Heart right ventricle (tissue), 16 donors: ENCODE results near the gene CDC45. TPM values are rescaled to one million over a fixed set of nuclear protein-coding genes. Genes with fewer than 3 reads are reported as not detected.
A peak's percentile ranks its signal among the peaks of the same experiment; 100 is the strongest.

ENCODE experiments used
- ATAC-seq, 8 donors: fragments of 200-7000 bp; cut with Tn5 transposase; one replicate each; pipeline ENCODE4 v1.9.1; 2020; ENCODE audit warnings: mild to moderate bottlenecking in 8 of 8, moderate library complexity in 8 of 8, moderate number of reproducible peaks in 1 of 8
- DNase-seq, 2 donors: peaks; one replicate each; pipeline ENCODE4 v3.0.0-alpha.2; 2020
- H3K27ac ChIP-seq, 10 donors: fragments of 200-600 bp; sonication (generic) in 2 of 10; one replicate each; pipeline versions ENCODE4 v1.5.0 to v1.8.0; 2020 to 2022; ENCODE audit warnings: mild to moderate bottlenecking in 3 of 10
- H3K27me3 ChIP-seq, 7 donors: fragments of 200-600 bp; one replicate each; pipeline ENCODE4 v1.8.0; 2021 to 2022; ENCODE audit warnings: mild to moderate bottlenecking in 2 of 7
- H3K36me3 ChIP-seq, 9 donors: fragments of 200-600 bp; sonication (generic) in 1 of 9; one replicate each; pipeline versions ENCODE4 v1.5.0 to v1.8.0; 2020 to 2022; ENCODE audit warnings: mild to moderate bottlenecking in 2 of 9
- H3K4me1 ChIP-seq, 9 donors: fragments of 200-600 bp; sonication (generic) in 1 of 9; one replicate each; pipeline versions ENCODE4 v1.5.0 to v1.8.0; 2020 to 2022; ENCODE audit warnings: mild to moderate bottlenecking in 4 of 9
- H3K4me3 ChIP-seq, 10 donors: fragments of 200-600 bp; sonication (generic) in 2 of 10; one replicate each; pipeline versions ENCODE4 v1.5.0 to v1.8.0; 2020 to 2022; ENCODE audit warnings: mild to moderate bottlenecking in 7 of 10, moderate library complexity in 2 of 10
- H3K9me3 ChIP-seq, 11 donors: fragments of 200-600 bp in 10 of 11; sonication (generic) in 2 of 11; one replicate each; pipeline versions ENCODE4 v1.5.0 to v1.8.0; 2013 to 2022; ENCODE audit warnings: mild to moderate bottlenecking in 2 of 11, control low read depth in 1 of 11, moderate library complexity in 1 of 11
- WGBS, 2 donors: extraction: QIAGEN DNeasy Blood & Tissue Kit; methylation state at CpG; one replicate each; pipeline ENCODE4 v1.1.7; 2013; ENCODE audit warnings: inconsistent platforms in 1 of 2; 5-methylcytosine and 5-hydroxymethylcytosine counted together
- intact Hi-C, 10 donors: fragments of 100-400 bp; cut with DNase I; formaldehyde crosslinking; loops; one replicate each; pipeline versions ENCODE4 v1.11.1 to v1.14.2; 2022
- polyA plus RNA-seq, 2 donors: library from polyadenylated mRNA; stranded (reverse); fragments of 200-250 nt; gene quantifications; one replicate each; pipeline ENCODE4 v1.2.3, GENCODE V29; 2013
- total RNA-seq, 10 donors: library from RNA; stranded (reverse); fragmentation: NEBNext Ultra II Directional in 3 of 10; extraction: Animal tissue kit (Norgen Biotek cat#: 25700) in 3 of 10; gene quantifications; one replicate each; pipeline versions ENCODE4 v1.2.1 to v1.2.4, GENCODE V29; 2021 to 2023
- TF ChIP-seq, protein P1 (sequence below), 9 donors: fragments of 200-600 bp; sonication (generic) in 2 of 9; IDR thresholded peaks; one replicate each; pipeline versions ENCODE4 v1.5.0 to v1.8.0; 2021 to 2022; ENCODE audit warnings: antibody characterized with exemption in 9 of 9, mild to moderate bottlenecking in 5 of 9, moderate library complexity in 1 of 9
- donor health status: Arrhythmogenic right ventricular cardiomyopathy.
- donor health status: ischemic (EF 13 %, LVEDD 7.1; RV severe dilation, severe dysfunction).
- donor health status: healthy with polysubstance abuse.
- donor health status: DM: no; HTN: yes; CAD: no.
- donor health status: DM: no; HTN: no; CAD: no.
- donor health status: ischemic (EF 25% LVEDD 6.9; RV normal size, moderate dysfunction).
- donor health status: ischemic (EF 25% LVEDD 5.7; RV mildly dilated, moderate dysfunction).
- donor health status: healthy.
- donor health status: DM: yes; HTN: yes; CAD: no.
- donor health status: Ischemic cardiomyopathy.
- donor health status: ischemic (EF 35%, LVEDD 5.7; RV mildly dilated, moderate dysfunction).
- donor health status: nonischemic (EF 11% LVEDD 7.7; RV severe dilation, severe dysfunction).
- donor health status: DM: yes; HTN: yes; CAD: no.
- donor health status: PGD.
- donor health status: ischemic (EF 29% LVEDD 5.4; RV normal size, mild dysfunction).
- donor health status: nonischemic (EF 23%, LVEDD 6.1; RV moderate dilation, normal function).

The CDC45 gene
- total and polyA plus RNA-seq, 12 donors, result 0.15 to 3.4 (median 0.57) TPM; not detected in 4

- Histone ChIP-seq H3K27me3 (no peaks in the 10 kb centered on the region), H3K9me3 (no peaks in the 10 kb centered on the region), H3K4me3 (peak within 1 kb of the TSS; percentile 58 to 95 (median 86)), H3K4me1 (peaks cover 3 to 48% (median 31%) of the 10 kb centered on the region in 9 donors), H3K27ac (peak within 1 kb of the TSS; percentile 93 to 100 (median 98)), H3K36me3 (peaks cover 0 to 23% (median 9%) of the 10 kb centered on the region in 9 donors)
- TF ChIP-seq, protein P1, sequence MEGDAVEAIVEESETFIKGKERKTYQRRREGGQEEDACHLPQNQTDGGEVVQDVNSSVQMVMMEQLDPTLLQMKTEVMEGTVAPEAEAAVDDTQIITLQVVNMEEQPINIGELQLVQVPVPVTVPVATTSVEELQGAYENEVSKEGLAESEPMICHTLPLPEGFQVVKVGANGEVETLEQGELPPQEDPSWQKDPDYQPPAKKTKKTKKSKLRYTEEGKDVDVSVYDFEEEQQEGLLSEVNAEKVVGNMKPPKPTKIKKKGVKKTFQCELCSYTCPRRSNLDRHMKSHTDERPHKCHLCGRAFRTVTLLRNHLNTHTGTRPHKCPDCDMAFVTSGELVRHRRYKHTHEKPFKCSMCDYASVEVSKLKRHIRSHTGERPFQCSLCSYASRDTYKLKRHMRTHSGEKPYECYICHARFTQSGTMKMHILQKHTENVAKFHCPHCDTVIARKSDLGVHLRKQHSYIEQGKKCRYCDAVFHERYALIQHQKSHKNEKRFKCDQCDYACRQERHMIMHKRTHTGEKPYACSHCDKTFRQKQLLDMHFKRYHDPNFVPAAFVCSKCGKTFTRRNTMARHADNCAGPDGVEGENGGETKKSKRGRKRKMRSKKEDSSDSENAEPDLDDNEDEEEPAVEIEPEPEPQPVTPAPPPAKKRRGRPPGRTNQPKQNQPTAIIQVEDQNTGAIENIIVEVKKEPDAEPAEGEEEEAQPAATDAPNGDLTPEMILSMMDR (IDR thresholded peaks at IDR 0.05), result no peak
- WGBS, 2 donors, result 1% methylated on average over 31 to 42 of the region's 42 CpGs
- intact Hi-C loops, result loop anchor here in 7 of 10 donors (1.0 to 10.0 kb wide), 13 partner anchors 32 to 335 kb away; partner anchors contain the start of genes HIRA (in 3 of the 7), MRPL40 (in 3 of the 7), ESS2 (in 2 of the 7) and SLC25A1 (in 2 of the 7)
- peak; percentile 81 to 94 (median 85) for ATAC-seq
- DNase-seq, result peak; percentile 86
Measured at GRCh38 chr22:19478901-19479354, 792 bp upstream of the CDC45 start, which contains the start of gene UFD1. TSS of gene UFD1 (minus strand) at chr22:19479193. CDS start at chr22:19479085, 108 bp downstream.

DNA sequence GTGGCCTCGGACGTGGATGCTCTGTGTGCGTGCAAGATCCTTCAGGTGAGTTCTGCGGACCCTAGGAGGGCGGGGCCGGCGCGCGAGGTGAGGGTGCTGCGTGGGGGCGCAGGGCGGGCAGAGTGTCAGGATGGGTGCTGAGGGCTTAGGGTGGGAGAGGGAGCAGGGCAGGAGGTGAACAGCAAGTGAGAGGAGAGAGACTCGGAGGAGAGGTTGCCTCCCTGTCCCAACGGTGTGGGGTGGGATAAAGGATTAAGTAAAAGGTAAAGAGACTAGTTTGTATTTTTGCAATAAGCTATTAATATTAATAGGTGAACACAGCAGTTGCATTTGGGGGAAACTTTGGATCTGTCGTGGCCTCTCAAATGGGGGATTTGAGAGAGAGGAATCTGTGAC lies 451 bp downstream of the CDC45 start:
- WGBS, 2 donors, result 1% methylated on average over 15 of the region's 15 CpGs
- Histone ChIP-seq H3K27ac (no peak overlapping the region), H3K4me1 (peaks cover 3 to 41% (median 31%) of the 10 kb centered on the region in 9 donors), H3K27me3 (no peaks in the 10 kb centered on the region), H3K4me3 (peak overlapping the region in 9 of 10 donors; percentile 24 to 95 (median 88)), H3K36me3 (peaks cover 0 to 11% (median 0%) of the 10 kb centered on the region in 9 donors), H3K9me3 (no peaks in the 10 kb centered on the region)
- ATAC-seq, result peak in 1 of 8 donors; percentile 2
- TF ChIP-seq, protein P1 (IDR thresholded peaks at IDR 0.05), result no peak
- intact Hi-C loops, result loop anchor here in 1 of 10 donors (10.0 kb wide), 1 partner anchor 155 kb away; no protein-coding TSS in a partner anchor
- no peak for DNase-seq

DNA sequence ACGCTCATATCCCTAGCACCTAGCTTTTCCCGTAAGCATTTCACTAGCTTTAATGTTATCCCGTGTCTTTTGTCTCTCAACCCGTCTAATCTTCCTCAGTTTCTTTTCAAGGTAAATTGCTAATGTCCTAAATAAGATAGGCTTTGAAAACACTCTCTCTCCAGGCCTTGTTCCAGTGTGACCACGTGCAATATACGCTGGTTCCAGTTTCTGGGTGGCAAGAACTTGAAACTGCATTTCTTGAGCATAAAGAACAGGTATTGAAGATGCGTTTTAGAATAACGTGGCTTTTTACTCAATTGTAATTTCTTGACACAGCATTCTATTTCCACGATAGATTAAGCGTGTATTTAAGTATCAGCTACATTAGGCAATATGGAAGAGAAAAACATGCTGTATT lies 1.1 kb downstream of the CDC45 start:
- no peak for ATAC-seq
- Histone ChIP-seq H3K36me3 (peaks cover 0 to 4% (median 0%) of the 10 kb centered on the region in 9 donors), H3K9me3 (no peaks in the 10 kb centered on the region), H3K27me3 (no peaks in the 10 kb centered on the region), H3K27ac (no peak overlapping the region), H3K4me1 (peaks cover 3 to 37% (median 31%) of the 10 kb centered on the region in 9 donors), H3K4me3 (no peak overlapping the region)
- intact Hi-C loops, result loop anchor here in 1 of 10 donors (10.0 kb wide), 1 partner anchor 154 kb away; no protein-coding TSS in a partner anchor
- WGBS, 2 donors, result 69 to 73% methylated on average over 10 of the region's 10 CpGs
- TF ChIP-seq, protein P1 (IDR thresholded peaks at IDR 0.05), result no peak
- DNase-seq, result no peak

DNA sequence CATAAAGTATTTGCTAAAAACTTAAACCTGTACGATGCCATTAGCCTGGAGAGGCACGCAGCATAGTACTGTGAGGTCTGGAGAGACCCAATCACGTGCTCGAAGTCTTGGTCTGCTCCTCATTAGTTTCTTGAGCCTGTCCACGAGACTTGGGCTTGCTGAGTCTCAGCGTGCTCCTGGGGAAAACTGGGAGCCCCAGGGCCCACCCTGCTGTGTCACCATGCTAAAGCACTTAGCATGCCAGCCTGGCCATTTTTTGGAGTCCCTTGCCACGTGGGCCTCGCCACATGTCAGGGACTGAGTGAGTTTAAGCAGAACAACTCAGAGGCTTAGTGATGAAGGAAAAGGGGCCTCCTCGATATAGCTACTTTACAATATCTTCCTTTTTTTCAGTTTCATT lies 2.6 kb downstream of the CDC45 start:
- H3K27ac ChIP-seq, result no peak overlapping the region
- no peaks in the 10 kb centered on the region for H3K9me3 ChIP-seq
- intact Hi-C loops, result loop anchor here in 1 of 10 donors (10.0 kb wide), 1 partner anchor 153 kb away; no protein-coding TSS in a partner anchor
- TF ChIP-seq, protein P1 (IDR thresholded peaks at IDR 0.05), result no peak
- no peak overlapping the region for H3K4me3 ChIP-seq
- 86 to 90% methylated on average over 9 of the region's 9 CpGs for WGBS, 2 donors
- no peak for DNase-seq
- H3K36me3 ChIP-seq, result no peaks in the 10 kb centered on the region
- peaks cover 3 to 23% (median 17%) of the 10 kb centered on the region in 9 donors for H3K4me1 ChIP-seq
- H3K27me3 ChIP-seq, result no peaks in the 10 kb centered on the region
- ATAC-seq, result no peak
